KMS-11 (cell line): ENCODE results near the gene DAZL.

Source experiments
- H2AFZ ChIP-seq: fragments of 200-600 bp; sonication (generic); 2 replicates; pipeline ENCODE4 v1.6.1; 2016; ENCODE audit warnings: antibody characterized with exemption, mixed run types, low read depth
- H3K27ac ChIP-seq: fragments of 200-600 bp; sonication (generic); 2 replicates; pipeline ENCODE4 v1.6.1; 2016; ENCODE audit warnings: mild to moderate bottlenecking, mixed run types
- H3K27me3 ChIP-seq: fragments of 200-600 bp; sonication (generic); 2 replicates; pipeline ENCODE4 v1.6.1; 2017; ENCODE audit warnings: mild to moderate bottlenecking, low read depth, mixed run types, moderate library complexity; ENCODE audit not compliant: insufficient read depth
- H3K36me3 ChIP-seq: fragments of 200-600 bp; sonication (generic); 2 replicates; pipeline ENCODE4 v1.6.1; 2017; ENCODE audit warnings: mild to moderate bottlenecking, mixed run types; ENCODE audit not compliant: insufficient read depth
- H3K4me1 ChIP-seq: fragments of 200-600 bp; sonication (generic); 2 replicates; pipeline ENCODE4 v1.6.1; 2016; ENCODE audit warnings: mild to moderate bottlenecking, low read depth, mixed run types; ENCODE audit not compliant: poor library complexity, severe bottlenecking
- H3K4me2 ChIP-seq: fragments of 200-600 bp; sonication (generic); 2 replicates; pipeline ENCODE4 v1.7.0; 2016; ENCODE audit warnings: mild to moderate bottlenecking, mixed run types
- H3K4me3 ChIP-seq: fragments of 200-600 bp; sonication (generic); IDR thresholded peaks from 2 replicates; pipeline ENCODE4 v1.6.1; 2017; ENCODE audit warnings: low read depth, low read length, mixed read lengths; ENCODE audit not compliant: insufficient read depth
- H3K79me2 ChIP-seq: fragments of 200-600 bp; sonication (generic); 2 replicates; pipeline ENCODE4 v1.6.1; 2016; ENCODE audit warnings: low read depth, mixed run types; ENCODE audit not compliant: insufficient read depth
- H3K9ac ChIP-seq: fragments of 200-600 bp; sonication (generic); 2 replicates; pipeline ENCODE4 v1.6.1; 2016; ENCODE audit warnings: mild to moderate bottlenecking, mixed run types
- H4K20me1 ChIP-seq: fragments of 200-600 bp; sonication (generic); 2 replicates; pipeline ENCODE4 v1.6.1; 2016; ENCODE audit warnings: mild to moderate bottlenecking, mixed run types; ENCODE audit not compliant: insufficient read depth
- TF ChIP-seq, protein P1 (sequence below): fragments of 200-600 bp; sonication (generic); conservative IDR thresholded peaks from 2 replicates; pipeline ENCODE4 v1.6.1; 2017; ENCODE audit warnings: low read depth, mild to moderate bottlenecking, antibody characterized with exemption, low read length, moderate library complexity, mixed read lengths

The DAZL gene

DNA sequence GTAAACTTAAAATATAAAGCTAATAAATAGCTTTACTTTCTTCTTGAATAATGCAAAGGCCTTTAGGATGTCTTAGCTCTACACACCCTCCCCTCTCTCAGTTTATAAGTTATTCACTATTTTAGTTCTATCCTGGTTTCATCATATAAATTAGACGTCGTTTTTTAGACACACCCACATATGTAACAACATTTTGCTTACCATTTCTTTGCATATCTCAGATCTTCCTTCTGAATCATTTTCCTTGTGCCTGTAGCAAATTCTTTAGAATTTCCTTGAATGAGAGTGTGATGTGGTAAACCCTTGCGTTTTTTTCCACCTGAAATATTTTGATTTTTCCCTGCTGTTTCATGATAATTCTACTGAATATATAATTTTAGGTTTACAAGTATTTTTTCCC lies 2.5 kb upstream of the DAZL start:
- Histone ChIP-seq H2AFZ (no peak overlapping the region), H4K20me1 (no peaks in the 10 kb centered on the region), H3K79me2 (no peaks in the 10 kb centered on the region), H3K4me2 (no peak overlapping the region), H3K36me3 (no peaks in the 10 kb centered on the region), H3K27ac (no peak overlapping the region), H3K4me1 (peaks cover 7% of the 10 kb centered on the region), H3K27me3 (no peaks in the 10 kb centered on the region), H3K9ac (no peak overlapping the region), H3K4me3 (no peak overlapping the region)
- TF ChIP-seq, protein P1, sequence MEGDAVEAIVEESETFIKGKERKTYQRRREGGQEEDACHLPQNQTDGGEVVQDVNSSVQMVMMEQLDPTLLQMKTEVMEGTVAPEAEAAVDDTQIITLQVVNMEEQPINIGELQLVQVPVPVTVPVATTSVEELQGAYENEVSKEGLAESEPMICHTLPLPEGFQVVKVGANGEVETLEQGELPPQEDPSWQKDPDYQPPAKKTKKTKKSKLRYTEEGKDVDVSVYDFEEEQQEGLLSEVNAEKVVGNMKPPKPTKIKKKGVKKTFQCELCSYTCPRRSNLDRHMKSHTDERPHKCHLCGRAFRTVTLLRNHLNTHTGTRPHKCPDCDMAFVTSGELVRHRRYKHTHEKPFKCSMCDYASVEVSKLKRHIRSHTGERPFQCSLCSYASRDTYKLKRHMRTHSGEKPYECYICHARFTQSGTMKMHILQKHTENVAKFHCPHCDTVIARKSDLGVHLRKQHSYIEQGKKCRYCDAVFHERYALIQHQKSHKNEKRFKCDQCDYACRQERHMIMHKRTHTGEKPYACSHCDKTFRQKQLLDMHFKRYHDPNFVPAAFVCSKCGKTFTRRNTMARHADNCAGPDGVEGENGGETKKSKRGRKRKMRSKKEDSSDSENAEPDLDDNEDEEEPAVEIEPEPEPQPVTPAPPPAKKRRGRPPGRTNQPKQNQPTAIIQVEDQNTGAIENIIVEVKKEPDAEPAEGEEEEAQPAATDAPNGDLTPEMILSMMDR, result no peak

DNA sequence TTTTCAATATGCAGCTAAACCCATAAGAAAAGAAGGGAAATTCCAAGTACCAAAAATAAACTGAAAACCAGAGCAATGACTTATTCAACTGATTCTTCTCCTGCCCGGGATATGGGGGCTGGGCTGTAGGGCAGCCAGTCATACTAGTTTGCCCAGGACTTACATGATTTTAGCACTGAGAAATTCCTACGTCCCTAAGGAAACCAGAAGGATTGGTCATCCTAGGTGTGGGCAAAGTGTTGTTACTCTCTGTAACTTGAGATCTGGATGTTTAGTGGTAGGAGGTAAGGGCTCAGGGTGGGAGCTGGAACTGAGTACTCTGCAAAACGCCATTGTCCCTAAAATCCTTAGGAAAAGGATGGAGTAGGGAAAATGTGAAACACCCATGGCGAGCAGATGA lies 1.2 kb upstream of the DAZL start:
- Histone ChIP-seq H3K4me2 (no peak overlapping the region), H3K27me3 (no peaks in the 10 kb centered on the region)
- TF ChIP-seq, protein P1, result no peak

DNA sequence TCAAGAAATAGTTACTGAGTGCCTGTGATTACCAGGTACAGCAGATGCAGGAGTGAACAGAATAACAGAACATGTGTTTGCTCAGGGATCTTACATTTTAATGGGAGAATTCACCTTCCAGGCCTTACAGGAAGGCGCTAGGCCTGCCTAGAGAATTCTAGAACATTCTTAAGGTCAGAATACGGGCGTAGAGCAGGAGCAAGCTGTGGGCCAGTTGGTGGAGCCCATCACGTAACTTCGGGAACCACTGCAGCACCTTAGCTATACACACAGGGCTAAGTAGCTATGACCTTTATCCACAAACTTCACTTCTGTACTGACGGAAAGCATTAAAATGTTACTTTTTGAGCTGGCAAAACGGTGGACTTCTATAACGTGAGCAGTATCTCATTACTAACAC lies 743 bp upstream of the DAZL start:
- H3K9ac ChIP-seq, result no peak overlapping the region
- no peaks in the 10 kb centered on the region for H3K79me2 ChIP-seq
- H3K4me3 ChIP-seq, result no peak overlapping the region
- no peak overlapping the region for H3K4me2 ChIP-seq
- H3K36me3 ChIP-seq, result no peaks in the 10 kb centered on the region
- TF ChIP-seq, protein P1, result no peak
- H4K20me1 ChIP-seq, result no peaks in the 10 kb centered on the region
- H3K4me1 ChIP-seq, result peaks cover 7% of the 10 kb centered on the region
- H3K27me3 ChIP-seq, result no peaks in the 10 kb centered on the region
- no peak overlapping the region for H3K27ac ChIP-seq
- no peak overlapping the region for H2AFZ ChIP-seq

More for the DNA sequence above, 1.2 kb upstream of the DAZL start:
- H3K4me3 ChIP-seq, result no peak overlapping the region
- no peaks in the 10 kb centered on the region for H3K36me3 ChIP-seq
- H3K9ac ChIP-seq, result no peak overlapping the region
- H2AFZ ChIP-seq, result no peak overlapping the region
- H3K4me1 ChIP-seq, result peaks cover 7% of the 10 kb centered on the region
- H4K20me1 ChIP-seq, result no peaks in the 10 kb centered on the region
- H3K27ac ChIP-seq, result no peak overlapping the region
- H3K79me2 ChIP-seq, result no peaks in the 10 kb centered on the region

DNA sequence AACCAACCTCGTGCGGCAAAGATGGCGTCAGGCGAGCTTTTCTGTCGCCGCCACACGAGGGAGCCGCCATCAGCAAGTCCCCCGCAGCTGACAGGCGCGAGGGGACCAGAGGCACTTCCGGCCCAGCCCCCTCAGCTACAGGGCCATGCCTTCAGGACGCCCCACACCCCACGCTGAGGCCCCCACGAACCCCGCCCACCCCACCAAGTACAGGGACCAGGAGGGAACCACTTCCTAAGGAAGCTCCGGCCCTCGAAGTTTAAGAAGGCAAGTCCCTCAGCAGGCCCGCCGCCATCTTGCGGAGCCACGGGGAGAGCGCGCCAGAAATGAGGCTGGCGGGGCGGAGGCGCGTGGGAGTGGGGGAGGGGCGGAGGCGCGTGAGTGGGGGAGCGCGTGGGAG lies 790 bp downstream of the DAZL start:
- peaks cover 7% of the 10 kb centered on the region for H3K4me1 ChIP-seq
- no peaks in the 10 kb centered on the region for H3K36me3 ChIP-seq
- no peak overlapping the region for H3K4me3 ChIP-seq
- no peak overlapping the region for H3K4me2 ChIP-seq
- TF ChIP-seq, protein P1, result no peak
- no peak overlapping the region for H2AFZ ChIP-seq
- no peak overlapping the region for H3K27ac ChIP-seq
- no peaks in the 10 kb centered on the region for H3K27me3 ChIP-seq
- no peak overlapping the region for H3K9ac ChIP-seq
- H4K20me1 ChIP-seq, result no peaks in the 10 kb centered on the region
- no peaks in the 10 kb centered on the region for H3K79me2 ChIP-seq
